Measurements from ENCODE around the gene SLC16A3.
"Not testable (repeated sequence)": the region's sequence is repeated elsewhere in the genome, so short reads cannot be mapped to it uniquely, and the experiment has no call there.

The SLC16A3 gene

DNA sequence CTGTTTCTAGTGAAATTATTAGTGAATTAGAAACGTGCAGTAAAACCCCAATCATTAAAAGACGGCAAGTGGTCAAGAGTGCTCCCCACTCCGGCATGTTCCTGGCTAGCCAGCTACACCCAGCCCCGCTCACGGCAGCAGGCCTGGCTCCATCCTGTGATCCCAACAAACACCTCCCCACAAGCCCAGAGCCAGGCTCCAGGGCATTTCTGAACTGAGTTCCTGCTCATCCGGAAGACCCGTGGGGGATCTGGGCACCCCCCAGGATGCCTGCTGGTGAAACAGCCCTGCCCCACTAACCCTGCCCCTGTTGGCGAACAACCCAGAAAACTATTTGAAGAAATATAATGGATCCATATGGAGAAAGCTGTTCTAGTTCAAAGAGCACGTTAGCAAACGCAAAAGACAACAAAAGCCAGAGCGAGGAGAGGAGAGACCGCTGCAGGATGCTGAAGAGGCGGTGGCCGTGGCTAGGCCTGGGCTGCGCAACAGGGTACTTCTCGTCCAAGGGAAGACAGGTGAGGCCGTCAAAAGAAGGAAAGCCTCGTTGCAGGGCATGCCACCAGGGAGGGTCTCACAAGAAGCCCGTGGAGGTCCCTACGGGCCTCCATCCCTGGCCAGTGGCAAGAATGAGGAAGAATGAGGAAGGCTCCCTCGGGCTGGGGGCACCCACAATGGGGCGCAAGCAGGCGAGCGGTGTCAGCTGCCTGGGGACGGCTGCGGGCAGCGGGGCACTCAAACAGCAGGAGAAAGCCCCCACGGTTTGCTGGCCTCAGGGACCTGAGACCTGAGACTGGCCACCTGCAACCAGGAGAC lies 19.2 kb downstream of the SLC16A3 start:
- no peak for DNase-seq

DNA sequence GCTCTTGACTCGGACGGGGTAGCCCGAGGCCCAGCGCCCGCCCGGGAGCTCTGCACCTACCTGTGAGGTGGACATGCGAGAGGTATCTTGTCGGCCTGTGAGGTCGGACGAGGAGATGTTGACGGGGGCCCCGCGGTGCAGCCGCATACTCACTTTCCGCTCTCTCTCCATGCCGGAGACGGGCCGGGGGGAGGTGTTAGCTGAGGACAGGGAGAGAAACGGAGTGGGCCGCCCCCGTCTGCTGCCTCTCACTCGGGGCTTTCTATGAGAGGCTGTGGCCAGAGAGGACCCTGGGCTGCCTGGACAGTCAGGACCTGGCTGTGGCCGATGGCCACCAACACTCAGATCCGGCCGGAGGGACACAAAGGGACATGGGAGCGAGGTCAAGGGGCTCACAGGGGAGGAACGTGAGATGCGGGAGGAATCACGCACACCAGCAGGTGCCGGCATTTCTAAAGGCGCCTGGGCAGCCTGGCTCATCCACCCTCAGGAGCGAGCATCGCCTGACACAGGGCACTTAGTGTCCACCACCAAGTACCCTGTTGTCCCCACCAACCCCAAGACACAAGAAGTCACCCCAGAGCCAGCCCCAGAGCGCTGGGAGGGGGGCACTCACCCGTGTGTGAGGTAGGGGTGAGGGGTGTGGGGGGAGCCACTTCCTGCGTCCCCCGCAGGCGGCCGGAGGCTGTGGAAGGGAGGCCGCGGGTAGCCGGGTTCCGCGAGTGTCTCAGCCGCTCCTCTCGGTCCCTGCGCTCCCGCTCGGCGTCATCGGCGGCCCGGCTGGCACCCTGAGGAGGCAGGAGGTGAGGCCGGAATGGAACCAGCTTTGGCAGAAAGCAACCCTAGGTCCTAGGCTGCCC lies 20.2 kb downstream of the SLC16A3 start:
- no peak for DNase-seq

GRCh38 chr17:82249896-82250581 lies 21.2 kb downstream of the SLC16A3 start:
- no peak for DNase-seq

GRCh38 chr17:82250868-82251500 lies 22.1 kb downstream of the SLC16A3 start:
- DNase-seq, result no peak

DNA sequence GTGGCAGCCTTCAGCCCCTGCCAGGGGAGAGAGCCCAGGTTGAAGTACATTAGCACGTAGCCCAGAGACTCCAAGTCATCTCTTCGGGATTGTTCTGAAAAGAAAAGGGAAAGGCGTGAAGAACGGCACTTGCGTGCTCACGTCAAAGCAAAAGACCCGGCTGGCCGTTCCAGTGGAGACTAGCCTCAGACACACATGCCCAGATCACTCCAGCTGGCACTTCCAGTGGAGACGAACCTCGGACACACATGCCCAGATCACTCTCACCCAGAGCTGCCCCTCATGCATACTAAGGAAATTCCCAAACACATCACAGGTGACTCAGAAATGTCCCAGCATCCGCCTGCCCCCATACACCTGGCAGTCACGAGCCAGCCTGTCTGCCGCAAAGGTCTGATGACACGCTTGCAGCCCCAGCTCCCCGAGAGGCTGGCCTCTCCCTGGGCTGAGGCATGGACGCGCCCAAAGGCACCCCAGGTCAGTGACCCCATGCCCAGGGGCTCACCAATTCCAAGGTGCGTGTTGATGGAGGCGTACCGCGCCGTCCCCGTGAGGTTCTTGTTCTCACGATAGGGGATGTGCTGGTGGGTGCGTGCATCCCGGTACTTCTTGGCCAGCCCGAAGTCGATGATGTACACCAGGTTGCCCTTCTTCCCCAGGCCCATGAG lies 23.8 kb downstream of the SLC16A3 start:
- no peak for DNase-seq

GRCh38 chr17:82253179-82253544 lies 24.3 kb downstream of the SLC16A3 start:
- DNase-seq, result no peak

DNA sequence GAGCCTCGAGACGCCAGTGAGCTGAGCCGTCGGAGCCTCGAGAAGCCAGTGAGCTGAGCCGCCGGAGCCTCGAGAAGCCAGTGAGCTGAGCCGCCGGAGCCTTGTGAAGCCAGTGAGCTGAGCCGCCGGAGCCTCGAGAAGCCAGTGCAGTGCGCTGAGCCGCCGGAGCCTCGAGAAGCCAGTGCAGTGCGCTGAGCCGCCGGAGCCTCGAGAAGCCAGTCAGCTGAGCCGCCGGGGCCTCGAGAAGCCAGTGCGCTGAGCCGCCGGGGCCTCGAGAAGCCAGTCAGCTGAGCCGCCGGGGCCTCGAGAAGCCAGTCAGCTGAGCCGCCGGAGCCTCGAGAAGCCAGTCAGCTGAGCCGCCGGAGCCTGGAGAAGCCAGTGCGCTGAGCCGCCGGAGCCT lies 25.3 kb downstream of the SLC16A3 start:
- not testable (repeated sequence) for DNase-seq

DNA sequence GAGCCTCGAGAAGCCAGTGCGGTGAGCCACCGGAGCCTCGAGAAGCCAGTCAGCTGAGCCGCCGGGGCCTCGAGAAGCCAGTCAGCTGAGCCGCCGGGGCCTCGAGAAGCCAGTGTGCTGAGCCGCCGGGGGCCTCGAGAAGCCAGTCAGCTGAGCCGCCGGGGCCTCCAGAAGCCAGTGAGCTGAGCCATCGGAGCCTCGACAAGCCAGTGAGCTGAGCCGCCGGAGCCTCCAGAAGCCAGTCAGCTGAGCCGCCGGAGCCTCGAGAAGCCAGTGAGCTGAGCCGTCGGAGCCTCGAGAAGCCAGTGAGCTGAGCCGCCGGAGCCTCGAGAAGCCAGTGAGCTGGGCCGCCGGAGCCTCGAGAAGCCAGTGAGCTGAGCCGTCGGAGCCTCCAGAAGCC lies 25.9 kb downstream of the SLC16A3 start:
- not testable (repeated sequence) for DNase-seq

DNA sequence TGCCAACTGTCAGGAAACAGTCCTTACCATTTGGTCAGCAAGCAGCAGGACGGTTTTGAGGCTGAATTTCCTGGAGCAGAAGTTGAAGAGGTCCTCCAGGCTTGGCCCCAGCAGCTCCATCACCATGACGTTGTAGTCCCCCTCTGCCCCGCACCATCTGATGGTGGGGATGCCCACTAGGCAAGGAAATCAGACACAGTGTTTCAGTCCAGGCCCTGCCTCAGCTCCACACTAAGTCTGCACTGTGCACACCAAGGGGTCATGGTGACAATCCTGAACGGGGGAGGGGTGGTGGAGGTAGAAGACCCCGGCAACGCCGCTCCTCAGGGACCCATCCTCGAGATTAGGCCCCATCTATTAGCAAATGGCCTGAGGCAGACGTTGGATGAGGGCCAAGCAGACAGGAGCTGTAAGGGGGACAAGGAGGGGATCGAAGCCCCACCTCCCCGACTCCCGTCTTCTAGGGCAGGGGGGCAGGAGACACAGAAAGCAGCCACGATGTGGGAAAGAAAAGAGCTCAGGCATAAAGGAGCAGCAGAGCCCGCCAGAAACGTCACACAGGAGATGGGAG lies 26.6 kb downstream of the SLC16A3 start:
- no peak for DNase-seq

DNA sequence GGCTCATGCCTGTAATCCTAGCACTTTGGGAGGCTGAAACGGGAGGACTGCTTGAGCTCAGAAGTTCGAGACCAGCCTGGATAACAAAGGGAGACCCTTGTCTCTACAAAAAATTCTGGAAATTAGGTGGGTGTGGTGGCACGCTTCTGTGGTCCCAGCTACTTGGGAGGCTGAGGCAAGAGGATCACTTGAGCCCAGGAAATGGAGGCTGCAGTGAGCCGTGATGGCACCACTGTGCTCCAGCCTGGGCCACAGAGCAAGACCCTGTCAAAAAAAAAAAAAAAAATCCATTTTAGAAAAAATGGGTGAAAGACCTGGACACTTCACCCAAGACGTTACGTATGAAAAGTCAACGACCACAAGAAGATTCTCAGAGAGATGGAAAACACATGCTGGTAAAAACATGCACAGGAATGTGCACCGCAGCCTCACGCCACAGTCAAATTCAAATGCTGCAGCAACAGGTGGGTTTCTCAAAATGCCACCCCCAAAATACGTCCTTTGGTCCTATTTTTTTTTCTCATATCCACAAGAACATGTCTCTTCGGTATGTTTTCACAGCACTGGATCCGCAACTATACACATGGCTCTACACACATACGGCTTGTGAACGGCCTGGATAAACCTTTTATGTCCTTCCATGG lies 27.5 kb downstream of the SLC16A3 start:
- DNase-seq, result no peak

GRCh38 chr17:82257473-82257872 lies 28.6 kb downstream of the SLC16A3 start:
- peak; percentile 81 for DNase-seq

DNA sequence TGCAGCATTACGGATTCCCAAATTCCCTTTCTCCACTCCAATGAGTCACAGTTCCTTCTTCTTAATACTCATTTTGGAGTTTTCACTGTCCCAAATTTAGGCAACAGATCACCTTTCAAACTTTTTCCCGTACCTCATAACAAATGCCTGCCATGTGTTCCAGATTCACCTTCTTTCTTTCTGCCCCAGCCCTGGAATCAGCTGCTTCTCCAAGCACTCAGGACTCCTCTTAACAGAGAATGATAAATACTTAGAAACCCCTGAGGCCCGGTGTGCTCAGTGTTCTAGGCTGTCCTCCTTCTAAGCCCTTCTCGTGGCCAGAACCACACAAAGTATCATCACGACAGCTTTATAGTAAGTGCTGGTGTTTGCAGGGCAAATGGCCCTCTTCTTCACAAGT lies 29.7 kb downstream of the SLC16A3 start:
- no peak for DNase-seq

DNA sequence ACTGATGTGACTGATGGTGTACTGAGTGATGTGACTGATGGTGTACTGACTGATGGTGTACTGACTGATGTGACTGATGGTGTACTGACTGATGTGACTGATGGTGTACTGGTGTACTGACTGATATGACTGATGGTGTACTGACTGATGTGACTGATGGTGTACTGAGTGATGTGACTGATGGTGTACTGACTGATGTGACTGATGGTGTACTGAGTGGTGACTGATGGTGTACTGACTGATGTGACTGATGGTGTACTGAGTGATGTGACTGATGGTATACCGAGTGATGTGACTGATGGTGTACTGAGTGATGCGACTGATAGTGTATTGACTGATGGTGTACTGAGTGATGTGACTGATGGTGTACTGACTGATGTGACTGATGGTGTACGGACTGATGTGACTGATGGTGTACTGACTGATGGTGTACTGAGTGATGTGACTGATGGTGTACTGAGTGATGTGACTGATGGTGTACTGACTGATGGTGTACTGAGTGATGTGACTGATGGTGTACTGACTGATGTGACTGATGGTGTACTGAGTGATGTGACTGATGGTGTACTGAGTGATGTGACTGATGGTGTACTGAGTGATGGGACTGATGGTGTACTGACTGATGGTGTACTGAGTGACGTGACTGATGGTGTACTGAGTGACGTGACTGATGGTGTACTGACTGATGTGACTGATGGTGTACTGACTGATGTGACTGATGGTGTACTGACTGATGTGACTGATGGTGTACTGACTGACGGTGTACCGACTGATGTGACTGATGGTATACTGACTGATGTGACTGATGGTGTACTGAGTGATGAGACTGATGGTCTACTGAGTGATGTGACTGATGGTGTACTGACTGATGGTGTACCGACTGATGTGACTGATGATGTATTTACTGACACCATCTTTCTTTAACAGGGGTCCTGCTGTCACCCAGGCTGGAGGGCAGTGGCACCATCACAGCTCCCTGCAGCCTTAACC lies 31.4 kb downstream of the SLC16A3 start:
- DNase-seq, result not testable (repeated sequence)

DNA sequence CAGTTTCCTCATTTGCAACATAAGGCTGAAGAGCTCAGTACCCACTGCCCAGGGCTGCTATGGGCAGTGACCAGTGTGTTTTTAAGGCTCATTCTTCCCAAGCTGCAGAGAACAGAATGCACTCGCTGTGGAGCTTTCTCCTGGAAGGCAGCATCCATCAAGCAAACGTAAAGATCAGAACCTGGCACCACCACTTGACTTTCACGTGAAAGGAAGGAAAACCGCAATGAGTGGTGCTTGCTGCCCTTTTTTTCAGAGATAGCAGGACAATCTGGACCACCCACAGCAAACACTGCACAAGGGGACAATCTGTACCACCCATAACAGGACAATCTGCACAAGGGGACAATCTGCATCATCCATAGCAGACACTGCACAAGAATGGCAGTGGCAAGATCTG lies 33.5 kb downstream of the SLC16A3 start:
- DNase-seq, result no peak

GRCh38 chr17:82263641-82264040 lies 34.8 kb downstream of the SLC16A3 start:
- no peak for DNase-seq

DNA sequence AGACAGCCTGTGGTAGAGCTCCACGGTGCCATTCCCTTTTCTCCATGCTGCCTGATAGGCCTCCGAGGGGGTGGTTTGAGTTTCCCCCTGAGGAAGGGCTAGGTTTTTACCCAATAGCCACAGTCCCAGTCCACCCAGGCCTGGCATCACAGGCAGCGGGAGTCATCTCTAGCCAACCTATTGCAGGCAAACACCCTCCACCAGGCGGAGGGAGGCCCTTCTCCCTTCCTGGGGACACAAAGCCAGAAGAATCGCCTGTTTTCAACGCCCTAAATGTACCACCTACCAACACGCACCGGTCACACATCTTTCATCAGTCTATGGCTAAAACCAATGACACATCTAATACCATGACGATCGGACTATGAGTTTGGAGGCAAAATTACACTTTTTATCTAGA lies 37.3 kb downstream of the SLC16A3 start:
- DNase-seq, result no peak

GRCh38 chr17:82267575-82268379 lies 38.9 kb downstream of the SLC16A3 start:
- no peak for DNase-seq

DNA sequence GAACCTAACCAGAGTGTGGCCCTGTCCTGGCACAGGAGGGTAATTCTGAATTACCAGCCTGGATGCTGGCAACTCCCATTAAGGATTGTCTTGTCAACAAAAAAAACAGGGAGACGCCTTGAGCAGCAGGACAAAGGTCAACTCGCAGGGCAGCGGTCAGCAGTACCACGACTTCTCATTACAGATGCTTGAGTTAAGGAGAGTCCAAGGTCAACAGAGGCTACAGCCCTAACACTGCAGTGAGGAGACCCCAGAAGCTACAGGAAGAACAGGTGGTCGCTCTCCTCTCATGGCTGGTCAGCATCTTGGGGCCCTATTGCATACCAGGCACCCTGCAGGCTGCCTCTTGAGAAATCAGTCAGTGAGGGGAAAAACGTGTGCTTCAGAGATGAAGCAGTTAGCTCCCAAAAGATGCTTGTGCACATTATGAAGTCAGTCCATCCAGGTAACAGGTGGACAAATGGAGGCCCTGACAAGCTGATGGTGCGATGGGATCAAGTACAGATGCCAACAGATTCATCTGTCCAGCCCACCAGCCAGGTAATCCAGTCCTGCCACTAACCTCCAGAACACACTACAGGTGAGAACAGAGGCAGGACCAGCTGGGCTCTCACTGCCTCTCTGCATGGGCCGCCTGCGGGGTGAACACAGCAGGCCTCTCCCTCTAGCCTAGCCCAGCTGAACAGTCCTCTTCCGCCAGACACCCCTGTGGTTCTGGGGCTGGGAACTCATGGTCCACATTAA lies 40.5 kb downstream of the SLC16A3 start:
- no peak for DNase-seq

Data from CD4-positive, alpha-beta T cell treated with Interleukin-10 for 1 hour (primary cell).